Left lung (tissue), 10 donors: ENCODE measurements around the gene CMTM8. TPM values are rescaled to one million over a fixed set of nuclear protein-coding genes. Genes with fewer than 3 reads are reported as not detected.

Source experiments
- ATAC-seq: fragments of 200-7000 bp; cut with Tn5 transposase; one replicate; pipeline ENCODE4 v1.9.1; 2020; ENCODE audit warnings: moderate library complexity
- DNase-seq, 4 donors: peaks; one replicate each; pipeline ENCODE4 v3.0.0-alpha.2; 2013 to 2020
- H3K27ac ChIP-seq, 2 donors: fragments of 200-600 bp; sonication (generic) in 1 of 2; one replicate each; pipeline versions ENCODE4 v1.5.0 to v1.8.0; 2020 to 2021
- H3K27me3 ChIP-seq, 2 donors: fragments of 200-600 bp; sonication (generic) in 1 of 2; one replicate each; pipeline versions ENCODE4 v1.5.0 to v1.8.0; 2020 to 2021
- H3K36me3 ChIP-seq, 2 donors: fragments of 200-600 bp; sonication (generic) in 1 of 2; one replicate each; pipeline versions ENCODE4 v1.5.0 to v1.8.0; 2020 to 2021
- H3K4me1 ChIP-seq, 2 donors: fragments of 200-600 bp; one replicate each; pipeline ENCODE4 v1.8.0; 2021
- H3K4me3 ChIP-seq, 2 donors: fragments of 200-600 bp; sonication (generic) in 1 of 2; one replicate each; pipeline versions ENCODE4 v1.5.0 to v1.8.0; 2020 to 2021; ENCODE audit warnings: mild to moderate bottlenecking in 1 of 2
- H3K9me3 ChIP-seq, 2 donors: fragments of 200-600 bp; sonication (generic) in 1 of 2; one replicate each; pipeline versions ENCODE4 v1.5.0 to v1.8.0; 2020 to 2021
- intact Hi-C, 2 donors: fragments of 100-400 bp; cut with DNase I; formaldehyde crosslinking; loops; one replicate each; pipeline versions ENCODE4 v1.11.2 to v1.14.2; 2022
- polyA plus RNA-seq, 6 donors: library from polyadenylated mRNA; unstranded; fragments of 120-200 nt; gene quantifications; one replicate each; pipeline ENCODE4 v1.2.1, GENCODE V29; 2013; ENCODE audit not compliant: insufficient read length in 6 of 6
- total RNA-seq, 2 donors: library from RNA; stranded (reverse); fragmentation: NEBNext Ultra II Directional; extraction: Animal tissue kit (Norgen Biotek cat#: 25700); gene quantifications; one replicate each; pipeline ENCODE4 v1.2.1, GENCODE V29; 2021
- TF ChIP-seq, protein P1 (sequence below), 2 donors: fragments of 200-600 bp; sonication (generic) in 1 of 2; IDR thresholded peaks; one replicate each; pipeline versions ENCODE4 v1.5.0 to v1.8.0; 2021; ENCODE audit warnings: antibody characterized with exemption in 2 of 2
- donor health status: DM: no; HTN: yes; CAD: no.
- donor health status: DM: no; HTN: no; CAD: no.

The CMTM8 gene
- total and polyA plus RNA-seq, 8 donors: 12.0 to 20.0 (median 12.6) TPM

DNA sequence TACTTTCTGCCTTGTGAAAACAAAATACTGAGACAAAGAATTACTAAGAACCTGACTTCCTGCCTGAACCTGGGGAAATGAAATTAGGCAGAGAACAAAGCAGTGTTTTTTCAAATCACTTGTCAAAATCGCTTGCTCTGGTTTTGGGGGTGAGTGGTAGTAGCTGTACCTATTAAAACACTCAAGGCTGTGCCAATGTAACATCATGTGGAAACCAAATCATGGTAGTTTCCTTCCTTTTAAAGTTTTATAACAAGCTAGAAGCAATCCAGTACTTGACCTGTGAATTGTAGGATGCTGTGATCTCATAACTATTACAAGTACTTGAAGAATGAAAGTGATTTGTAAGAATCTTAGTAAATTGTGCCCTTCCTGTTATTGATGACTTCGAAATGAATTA lies 6.7 kb downstream of the CMTM8 start:
- no peak overlapping the region for H3K4me3 ChIP-seq
- intact Hi-C loops: no loop called here
- H3K9me3 ChIP-seq: no peaks in the 10 kb centered on the region
- TF ChIP-seq, protein P1, sequence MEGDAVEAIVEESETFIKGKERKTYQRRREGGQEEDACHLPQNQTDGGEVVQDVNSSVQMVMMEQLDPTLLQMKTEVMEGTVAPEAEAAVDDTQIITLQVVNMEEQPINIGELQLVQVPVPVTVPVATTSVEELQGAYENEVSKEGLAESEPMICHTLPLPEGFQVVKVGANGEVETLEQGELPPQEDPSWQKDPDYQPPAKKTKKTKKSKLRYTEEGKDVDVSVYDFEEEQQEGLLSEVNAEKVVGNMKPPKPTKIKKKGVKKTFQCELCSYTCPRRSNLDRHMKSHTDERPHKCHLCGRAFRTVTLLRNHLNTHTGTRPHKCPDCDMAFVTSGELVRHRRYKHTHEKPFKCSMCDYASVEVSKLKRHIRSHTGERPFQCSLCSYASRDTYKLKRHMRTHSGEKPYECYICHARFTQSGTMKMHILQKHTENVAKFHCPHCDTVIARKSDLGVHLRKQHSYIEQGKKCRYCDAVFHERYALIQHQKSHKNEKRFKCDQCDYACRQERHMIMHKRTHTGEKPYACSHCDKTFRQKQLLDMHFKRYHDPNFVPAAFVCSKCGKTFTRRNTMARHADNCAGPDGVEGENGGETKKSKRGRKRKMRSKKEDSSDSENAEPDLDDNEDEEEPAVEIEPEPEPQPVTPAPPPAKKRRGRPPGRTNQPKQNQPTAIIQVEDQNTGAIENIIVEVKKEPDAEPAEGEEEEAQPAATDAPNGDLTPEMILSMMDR (IDR thresholded peaks at IDR 0.05): no peak
- ATAC-seq (no peak), DNase-seq (no peak)
- H3K27ac ChIP-seq: no peak overlapping the region
- H3K27me3 ChIP-seq: no peaks in the 10 kb centered on the region
- no peaks in the 10 kb centered on the region for H3K36me3 ChIP-seq
- peaks cover 0 to 26% of the 10 kb centered on the region in 2 donors for H3K4me1 ChIP-seq

- no peak for DNase-seq
- Histone ChIP-seq H3K27me3 (no peaks in the 10 kb centered on the region), H3K27ac (no peak overlapping the region), H3K36me3 (no peaks in the 10 kb centered on the region), H3K4me3 (no peak overlapping the region), H3K9me3 (no peaks in the 10 kb centered on the region), H3K4me1 (peaks cover 0 to 19% of the 10 kb centered on the region in 2 donors)
- intact Hi-C loops: no loop called here
- ATAC-seq: no peak
- TF ChIP-seq, protein P1 (IDR thresholded peaks at IDR 0.05): no peak
Observed at GRCh38 chr3:32246079-32246675, 7.7 kb downstream of the CMTM8 start.

GRCh38 chr3:32249184-32249782 lies 10.8 kb downstream of the CMTM8 start:
- DNase-seq: no peak
- Histone ChIP-seq H3K27ac (no peak overlapping the region), H3K4me3 (no peak overlapping the region), H3K9me3 (peaks cover 0 to 5% of the 10 kb centered on the region in 2 donors), H3K36me3 (no peaks in the 10 kb centered on the region), H3K27me3 (no peaks in the 10 kb centered on the region), H3K4me1 (peaks cover 0 to 14% of the 10 kb centered on the region in 2 donors)
- TF ChIP-seq, protein P1 (IDR thresholded peaks at IDR 0.05): no peak
- peak; percentile 75 for ATAC-seq
- intact Hi-C loops: no loop called here

DNA sequence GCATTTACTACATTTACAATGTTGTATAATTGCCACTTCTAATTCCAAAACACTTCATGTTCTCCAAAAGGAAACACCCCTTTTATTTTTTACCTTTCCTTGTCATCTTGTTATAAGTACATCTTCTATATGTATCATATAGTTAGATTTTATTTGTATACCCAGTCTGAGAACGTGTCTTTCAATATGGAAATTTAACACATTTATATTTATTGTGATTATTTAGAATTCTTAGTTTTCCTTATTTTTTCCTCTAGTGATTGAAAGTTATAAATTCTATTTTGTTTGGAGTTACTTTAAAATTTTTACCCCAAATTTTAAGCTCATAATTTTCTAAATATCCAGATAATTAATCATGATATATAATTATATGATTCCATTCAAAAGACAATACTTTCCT lies 15.8 kb downstream of the CMTM8 start:
- Histone ChIP-seq H3K27ac (no peak overlapping the region), H3K36me3 (no peaks in the 10 kb centered on the region), H3K9me3 (peaks cover 0 to 5% of the 10 kb centered on the region in 2 donors), H3K4me3 (no peak overlapping the region), H3K27me3 (no peaks in the 10 kb centered on the region), H3K4me1 (peaks cover 0 to 7% of the 10 kb centered on the region in 2 donors)
- DNase-seq: no peak
- no peak for ATAC-seq
- TF ChIP-seq, protein P1 (IDR thresholded peaks at IDR 0.05): no peak
- intact Hi-C loops: no loop called here

- H3K4me1 ChIP-seq: no peaks in the 10 kb centered on the region
- intact Hi-C loops: no loop called here
- no peaks in the 10 kb centered on the region for H3K27me3 ChIP-seq
- DNase-seq (no peak), ATAC-seq (no peak)
- peaks cover 0 to 5% of the 10 kb centered on the region in 2 donors for H3K9me3 ChIP-seq
- no peak overlapping the region for H3K4me3 ChIP-seq
- TF ChIP-seq, protein P1 (IDR thresholded peaks at IDR 0.05): no peak
- H3K27ac ChIP-seq: no peak overlapping the region
- H3K36me3 ChIP-seq: no peaks in the 10 kb centered on the region
Observed at GRCh38 chr3:32255345-32255744, 16.9 kb downstream of the CMTM8 start.
